AG09319 (cell line): ENCODE measurements around the gene ZNF416.

ENCODE experiments used
- DNase-seq: peaks from one replicate; pipeline ENCODE4 v3.0.0-alpha.2; 2010; ENCODE audit warnings: low read depth; ENCODE audit errors: extremely low read depth
- TF ChIP-seq, protein P1 (sequence below): IDR thresholded peaks from 2 replicates; pipeline ENCODE4 v1.5.1; 2011; ENCODE audit warnings: low read depth, mild to moderate bottlenecking, inconsistent platforms, low read length, moderate library complexity

The ZNF416 gene

DNA sequence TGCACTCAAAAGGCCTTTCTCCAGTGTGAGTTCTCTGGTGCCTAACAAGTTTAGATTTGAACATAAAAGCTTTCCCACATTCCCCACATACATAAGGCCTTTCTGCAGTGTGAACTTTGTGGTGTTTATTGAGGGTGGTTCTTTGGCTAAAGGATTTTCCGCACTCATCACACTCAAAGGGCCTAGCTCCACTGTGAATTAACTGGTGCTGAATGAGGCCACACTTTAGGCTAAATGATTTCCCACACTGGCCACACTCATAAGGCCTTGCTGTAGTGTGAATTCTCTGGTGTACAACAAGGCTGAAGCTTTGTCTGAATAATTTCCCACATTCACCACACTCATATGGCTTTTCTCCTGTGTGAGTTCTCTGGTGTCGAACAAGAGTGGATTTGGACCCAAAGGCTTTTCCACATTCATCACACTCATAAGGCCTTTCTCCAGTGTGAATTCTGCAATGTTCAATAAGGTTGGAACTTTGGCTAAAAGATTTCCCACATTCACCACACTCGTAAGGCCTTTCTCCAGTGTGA, 6.2 kb downstream of the ZNF416 start:
- TF ChIP-seq, protein P1, sequence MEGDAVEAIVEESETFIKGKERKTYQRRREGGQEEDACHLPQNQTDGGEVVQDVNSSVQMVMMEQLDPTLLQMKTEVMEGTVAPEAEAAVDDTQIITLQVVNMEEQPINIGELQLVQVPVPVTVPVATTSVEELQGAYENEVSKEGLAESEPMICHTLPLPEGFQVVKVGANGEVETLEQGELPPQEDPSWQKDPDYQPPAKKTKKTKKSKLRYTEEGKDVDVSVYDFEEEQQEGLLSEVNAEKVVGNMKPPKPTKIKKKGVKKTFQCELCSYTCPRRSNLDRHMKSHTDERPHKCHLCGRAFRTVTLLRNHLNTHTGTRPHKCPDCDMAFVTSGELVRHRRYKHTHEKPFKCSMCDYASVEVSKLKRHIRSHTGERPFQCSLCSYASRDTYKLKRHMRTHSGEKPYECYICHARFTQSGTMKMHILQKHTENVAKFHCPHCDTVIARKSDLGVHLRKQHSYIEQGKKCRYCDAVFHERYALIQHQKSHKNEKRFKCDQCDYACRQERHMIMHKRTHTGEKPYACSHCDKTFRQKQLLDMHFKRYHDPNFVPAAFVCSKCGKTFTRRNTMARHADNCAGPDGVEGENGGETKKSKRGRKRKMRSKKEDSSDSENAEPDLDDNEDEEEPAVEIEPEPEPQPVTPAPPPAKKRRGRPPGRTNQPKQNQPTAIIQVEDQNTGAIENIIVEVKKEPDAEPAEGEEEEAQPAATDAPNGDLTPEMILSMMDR: no peak
- no peak for DNase-seq

DNA sequence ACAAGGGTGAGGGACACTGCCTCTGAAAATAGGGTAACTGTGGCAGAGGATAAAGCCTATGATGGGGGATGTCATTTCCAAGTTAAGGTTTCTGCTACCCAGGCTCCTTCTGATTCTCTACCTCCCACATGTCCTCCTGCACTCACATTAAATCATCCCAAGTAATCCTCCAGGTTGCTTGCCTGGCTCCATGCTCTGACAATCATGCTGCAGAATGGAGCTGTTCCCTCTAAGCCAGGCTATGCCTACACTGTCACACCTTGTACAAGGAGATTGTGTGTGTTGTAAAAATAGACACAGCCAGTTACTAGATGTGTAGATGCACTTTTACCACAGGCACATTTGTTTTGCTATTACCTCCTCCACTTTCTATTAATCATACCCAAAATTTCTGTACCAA, 8.0 kb downstream of the ZNF416 start:
- no peak for DNase-seq
- TF ChIP-seq, protein P1: no peak

DNA sequence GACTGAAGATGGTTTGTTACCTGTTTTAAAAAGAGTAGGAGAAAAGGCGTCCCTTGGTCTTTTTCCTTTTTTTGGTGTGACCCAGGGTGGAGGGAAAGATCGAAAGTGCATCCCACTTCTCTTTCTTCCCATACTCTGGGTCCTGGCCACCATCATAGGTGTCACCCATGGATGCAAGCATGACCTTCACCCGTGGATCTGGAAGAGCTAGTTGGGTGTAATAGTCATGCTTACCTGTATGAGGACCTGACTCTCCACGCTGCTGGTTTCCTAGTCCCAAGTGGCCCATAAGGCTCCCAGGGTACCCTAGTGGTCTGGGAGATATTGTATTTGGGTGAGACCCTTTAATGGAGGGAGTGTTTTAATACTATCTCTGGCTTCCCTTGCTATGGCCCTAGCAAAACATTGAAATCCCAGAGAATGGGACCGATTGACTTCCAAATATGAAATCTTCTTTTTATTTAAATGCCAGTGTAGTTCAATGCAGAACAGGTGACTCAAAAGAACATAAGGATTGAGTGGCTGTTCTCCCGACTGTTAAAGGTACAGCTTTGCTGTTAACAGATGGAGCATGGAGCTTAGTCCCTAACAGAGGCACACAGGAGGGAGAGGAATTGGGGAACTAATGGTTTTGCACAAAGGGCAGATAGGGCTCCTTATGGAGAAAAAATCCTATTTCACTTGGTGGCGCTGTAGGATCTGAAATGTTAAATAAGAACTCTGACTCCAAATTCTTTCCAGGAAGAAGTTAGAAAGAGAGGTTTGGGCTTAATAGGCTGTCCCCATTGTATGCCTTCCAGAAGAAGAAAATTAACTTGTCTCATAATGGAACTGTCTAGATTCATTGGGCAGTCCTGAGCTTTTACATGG, 12.1 kb downstream of the ZNF416 start:
- DNase-seq: no peak
- TF ChIP-seq, protein P1: no peak

DNA sequence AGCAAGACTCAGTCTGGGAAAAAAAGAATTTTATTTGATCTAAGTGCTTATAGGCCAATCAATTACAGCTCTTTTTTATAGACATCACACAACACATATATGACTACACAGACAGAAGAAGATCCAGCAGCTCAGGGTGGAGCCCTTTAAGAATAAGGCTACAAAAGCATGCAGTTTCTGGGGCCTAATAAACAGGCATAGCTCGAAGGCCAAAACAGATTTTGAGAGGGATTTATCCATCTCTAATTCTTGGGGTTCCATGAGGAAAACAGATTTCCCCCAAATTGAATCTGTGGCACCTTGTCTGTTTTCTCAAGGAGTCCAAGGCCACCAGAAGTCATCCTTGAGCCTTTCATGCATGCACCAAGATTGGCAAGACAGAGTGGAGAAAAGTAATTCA, 15.2 kb downstream of the ZNF416 start:
- no peak for DNase-seq
- TF ChIP-seq, protein P1: no peak

- DNase-seq: no peak
- TF ChIP-seq, protein P1: no peak
Measured at GRCh38 chr19:57560049-57560491, 18.6 kb downstream of the ZNF416 start.

- DNase-seq: peak; percentile 50
- TF ChIP-seq, protein P1: no peak
Measured at GRCh38 chr19:57559404-57560025, 19.2 kb downstream of the ZNF416 start, which contains the start of gene ZNF550. ZNF550 (minus strand) TSS chr19:57559863; CDS start chr19:57559682, 181 bp downstream.

DNA sequence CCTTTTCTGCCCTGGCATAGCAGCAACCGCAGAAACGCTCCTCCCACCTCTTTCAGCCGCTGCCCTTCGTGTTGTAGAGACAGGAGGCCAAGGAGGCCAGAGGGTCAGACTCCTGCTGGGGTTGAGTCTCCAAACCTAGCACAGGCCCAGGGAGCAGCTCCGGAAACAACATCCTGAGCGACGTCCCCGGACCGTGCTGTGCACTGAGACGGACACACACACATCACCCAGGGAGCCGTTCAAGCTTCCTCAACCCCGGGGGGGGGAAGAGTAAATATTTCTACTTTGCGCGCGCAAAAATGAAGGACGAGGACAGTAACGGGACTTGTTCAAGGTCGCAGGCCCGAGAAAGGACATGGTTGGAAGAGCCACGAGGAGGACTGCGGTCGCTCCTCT, 19.7 kb downstream of the ZNF416 start:
- DNase-seq: no peak
- TF ChIP-seq, protein P1: no peak
